Measurements from ENCODE around the gene MPDU1.

Gene MPDU1

DNA sequence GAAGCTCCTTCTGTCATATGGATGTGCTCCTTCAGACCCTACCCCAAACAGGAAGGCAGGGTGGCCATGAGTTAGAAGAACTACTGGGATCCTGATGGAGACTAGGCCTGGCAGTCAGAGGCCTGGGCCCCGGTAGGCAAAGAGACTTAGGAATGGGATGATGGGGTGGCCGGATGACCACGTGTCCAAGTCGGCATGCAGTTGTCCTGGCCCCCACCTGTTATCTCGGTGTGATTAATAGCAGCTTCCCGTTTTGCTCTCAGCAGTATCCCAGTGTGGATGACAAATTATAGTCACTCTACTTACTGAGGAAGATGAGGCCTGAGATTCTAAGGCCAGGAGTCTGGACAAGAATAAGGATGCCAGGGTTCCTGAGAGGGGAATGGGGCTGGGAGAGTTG lies 33.3 kb upstream of the MPDU1 start:
- TF ChIP-seq EZH2 (IDR thresholded peaks at IDR 0.05) (no peak), FOXP2 (optimal IDR thresholded peaks at IDR 0.05; ENCODE audit: control extremely low read depth, extremely low read length, insufficient read depth) (no peak), POLR2AphosphoS5 (IDR thresholded peaks at IDR 0.05; ENCODE audit: borderline replicate concordance, low read depth, low read length) (no peak)

DNA sequence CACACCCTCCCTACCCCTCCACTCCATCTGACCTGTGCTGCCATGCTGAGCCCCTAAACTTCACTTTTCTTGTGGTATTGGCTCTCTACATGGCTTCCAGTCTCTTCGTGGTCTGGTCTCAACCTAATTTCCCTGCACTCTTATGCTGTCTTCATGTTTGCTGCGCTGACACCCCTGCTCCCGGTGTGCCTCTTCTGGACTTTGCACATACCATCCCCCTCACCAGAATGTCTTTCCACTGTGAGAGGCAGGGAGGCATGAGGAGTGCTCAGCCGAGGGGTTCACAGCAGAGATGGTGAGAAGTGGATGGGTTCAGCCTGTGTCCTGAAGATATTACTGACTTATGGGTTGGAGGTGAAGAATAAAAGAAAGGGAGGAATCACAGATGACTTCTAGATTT lies 32.3 kb upstream of the MPDU1 start:
- Histone ChIP-seq H3K36me3 (ENCODE audit: insufficient read depth, low read length) (no peaks in the 10 kb centered on the region), H3K27ac (no peak overlapping the region), H3K9ac (ENCODE audit: insufficient read length) (no peak overlapping the region), H3K4me3 (no peak overlapping the region), H3K9me3 (ENCODE audit: low read depth, low read length) (no peaks in the 10 kb centered on the region)
- TF ChIP-seq FOXP2 (optimal IDR thresholded peaks at IDR 0.05; ENCODE audit: control extremely low read depth, extremely low read length, insufficient read depth) = no peak
- no peak for TF ChIP-seq EZH2 (IDR thresholded peaks at IDR 0.05)
- no peak for TF ChIP-seq POLR2AphosphoS5 (IDR thresholded peaks at IDR 0.05; ENCODE audit: borderline replicate concordance, low read depth, low read length)
- DNase-seq (ENCODE audit: low read depth, low spot score) = no peak

More for the DNA sequence above, 33.3 kb upstream of the MPDU1 start:
- DNase-seq (ENCODE audit: low read depth, low spot score) = no peak
- Histone ChIP-seq H3K9me3 (ENCODE audit: low read depth, low read length) (no peaks in the 10 kb centered on the region), H3K9ac (ENCODE audit: insufficient read length) (no peak overlapping the region), H3K4me3 (no peak overlapping the region), H3K36me3 (ENCODE audit: insufficient read depth, low read length) (no peaks in the 10 kb centered on the region), H3K27ac (no peak overlapping the region)

DNA sequence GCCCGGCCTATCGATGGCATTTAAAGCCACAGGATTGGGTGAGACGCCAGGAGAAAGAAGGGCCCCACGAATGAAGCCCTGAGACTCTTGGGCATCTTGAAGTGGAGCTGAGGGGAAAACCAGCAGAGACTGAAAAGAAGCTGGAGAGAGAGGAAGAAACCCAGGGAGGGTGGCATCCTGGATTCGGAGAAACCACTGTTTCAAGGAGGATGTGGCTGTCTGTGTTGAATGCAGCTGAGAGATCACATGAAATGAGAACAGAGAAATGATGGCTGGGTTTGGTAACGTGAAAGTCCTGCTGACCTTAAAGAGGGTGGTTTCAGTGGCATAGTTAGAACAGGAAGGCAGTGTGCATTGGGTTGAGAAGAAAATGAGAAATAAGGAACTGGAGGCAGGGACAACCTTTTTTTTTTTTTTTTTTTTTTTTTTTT lies 31.0 kb upstream of the MPDU1 start:
- H3K9me3 ChIP-seq (ENCODE audit: low read depth, low read length) = no peaks in the 10 kb centered on the region
- DNase-seq (ENCODE audit: low read depth, low spot score) = no peak
- no peak overlapping the region for H3K9ac ChIP-seq (ENCODE audit: insufficient read length)
- H3K27ac ChIP-seq = no peak overlapping the region
- no peak overlapping the region for H3K4me3 ChIP-seq
- H3K36me3 ChIP-seq (ENCODE audit: insufficient read depth, low read length) = no peaks in the 10 kb centered on the region
- TF ChIP-seq EZH2 (IDR thresholded peaks at IDR 0.05) = no peak
- no peak for TF ChIP-seq FOXP2 (optimal IDR thresholded peaks at IDR 0.05; ENCODE audit: control extremely low read depth, extremely low read length, insufficient read depth)
- TF ChIP-seq POLR2AphosphoS5 (IDR thresholded peaks at IDR 0.05; ENCODE audit: borderline replicate concordance, low read depth, low read length) = no peak

DNA sequence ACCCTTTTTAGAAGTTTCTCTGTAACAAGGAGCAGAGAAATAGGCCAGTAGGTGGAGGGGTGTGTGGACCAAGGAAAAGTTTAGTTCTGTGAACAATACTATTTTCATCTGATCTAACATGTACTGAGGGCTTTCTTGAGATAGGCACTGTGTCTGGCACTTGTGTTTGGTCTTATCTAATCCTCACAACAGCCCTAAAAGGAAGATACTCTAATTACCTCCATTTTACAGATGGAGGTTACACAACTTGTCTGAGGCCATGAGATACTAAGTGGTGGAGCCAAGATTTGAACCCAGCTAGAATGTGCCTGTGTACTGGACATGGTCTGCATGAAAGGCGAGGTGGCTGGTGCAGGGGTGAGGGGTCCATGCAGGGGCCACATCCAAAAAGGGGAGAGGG lies 30.3 kb upstream of the MPDU1 start:
- no peaks in the 10 kb centered on the region for H3K9me3 ChIP-seq (ENCODE audit: low read depth, low read length)
- DNase-seq (ENCODE audit: low read depth, low spot score) = no peak
- H3K9ac ChIP-seq (ENCODE audit: insufficient read length) = no peak overlapping the region
- H3K27ac ChIP-seq = no peak overlapping the region
- H3K4me3 ChIP-seq = no peak overlapping the region
- no peaks in the 10 kb centered on the region for H3K36me3 ChIP-seq (ENCODE audit: insufficient read depth, low read length)
- no peak for TF ChIP-seq FOXP2 (optimal IDR thresholded peaks at IDR 0.05; ENCODE audit: control extremely low read depth, extremely low read length, insufficient read depth)
- no peak for TF ChIP-seq POLR2AphosphoS5 (IDR thresholded peaks at IDR 0.05; ENCODE audit: borderline replicate concordance, low read depth, low read length)
- TF ChIP-seq EZH2 (IDR thresholded peaks at IDR 0.05) = no peak

DNA sequence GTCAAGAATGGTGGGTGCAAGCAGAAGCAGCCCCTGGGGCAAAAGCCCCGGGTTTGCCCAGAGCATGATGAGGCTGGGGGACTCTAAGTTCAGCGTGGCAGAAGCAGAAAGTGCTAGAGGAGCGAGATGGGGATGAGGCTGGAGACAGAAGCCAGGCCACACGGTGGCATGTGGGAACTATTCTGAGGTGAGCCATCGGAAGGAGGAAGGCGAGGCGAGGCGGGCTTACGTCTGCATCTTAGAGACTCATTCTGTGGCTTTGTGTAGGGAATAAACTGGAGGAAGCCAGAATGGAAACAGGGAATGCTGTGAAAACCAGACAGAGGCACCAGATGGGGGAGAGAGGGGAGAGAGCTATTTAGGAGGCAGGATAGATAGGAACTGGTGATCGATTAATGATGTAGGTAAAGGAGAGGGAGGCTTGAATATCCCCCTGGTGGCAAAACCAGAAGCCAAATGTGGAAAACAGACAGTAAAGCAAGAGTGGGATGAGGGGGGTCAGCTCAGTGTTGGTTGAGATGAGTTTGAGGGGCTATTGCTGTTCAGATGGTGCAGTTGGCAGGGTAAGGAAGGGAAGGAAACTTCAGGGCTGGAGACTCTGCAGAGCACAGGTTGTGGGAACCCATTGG lies 28.2 kb upstream of the MPDU1 start:
- no peak overlapping the region for H3K4me3 ChIP-seq
- H3K9me3 ChIP-seq (ENCODE audit: low read depth, low read length) = no peaks in the 10 kb centered on the region
- H3K9ac ChIP-seq (ENCODE audit: insufficient read length) = no peak overlapping the region
- no peaks in the 10 kb centered on the region for H3K36me3 ChIP-seq (ENCODE audit: insufficient read depth, low read length)
- DNase-seq (ENCODE audit: low read depth, low spot score) = no peak
- H3K27ac ChIP-seq = no peak overlapping the region
- TF ChIP-seq FOXP2 (optimal IDR thresholded peaks at IDR 0.05; ENCODE audit: control extremely low read depth, extremely low read length, insufficient read depth) = no peak
- TF ChIP-seq EZH2 (IDR thresholded peaks at IDR 0.05) = no peak
- TF ChIP-seq POLR2AphosphoS5 (IDR thresholded peaks at IDR 0.05; ENCODE audit: borderline replicate concordance, low read depth, low read length) = no peak

DNA sequence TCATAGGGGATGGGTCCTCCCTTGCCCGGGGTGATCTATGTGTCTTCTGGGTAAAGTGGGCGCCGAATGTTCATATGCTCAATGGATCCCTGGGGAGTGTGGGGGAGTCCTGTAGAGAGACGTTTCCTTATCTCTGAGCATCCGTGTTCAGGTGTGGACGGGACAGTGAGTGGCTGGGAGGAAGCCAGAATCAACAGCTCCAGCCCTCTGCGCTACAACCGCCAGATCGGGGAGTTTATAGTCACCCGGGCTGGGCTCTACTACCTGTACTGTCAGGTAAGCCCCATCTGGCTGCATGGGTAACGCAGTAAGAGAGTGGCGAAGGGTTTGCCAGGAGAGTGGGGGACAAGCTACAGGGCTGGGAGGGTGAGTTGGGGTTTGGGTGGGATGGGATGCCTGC lies 27.0 kb upstream of the MPDU1 start:
- TF ChIP-seq POLR2AphosphoS5 (IDR thresholded peaks at IDR 0.05; ENCODE audit: borderline replicate concordance, low read depth, low read length) = no peak
- TF ChIP-seq EZH2 (IDR thresholded peaks at IDR 0.05) = no peak
- TF ChIP-seq FOXP2 (optimal IDR thresholded peaks at IDR 0.05; ENCODE audit: control extremely low read depth, extremely low read length, insufficient read depth) = no peak
- Histone ChIP-seq H3K9me3 (ENCODE audit: low read depth, low read length) (no peaks in the 10 kb centered on the region), H3K4me3 (no peak overlapping the region), H3K9ac (ENCODE audit: insufficient read length) (no peak overlapping the region), H3K27ac (no peak overlapping the region), H3K36me3 (ENCODE audit: insufficient read depth, low read length) (no peaks in the 10 kb centered on the region)
- no peak for DNase-seq (ENCODE audit: low read depth, low spot score)

DNA sequence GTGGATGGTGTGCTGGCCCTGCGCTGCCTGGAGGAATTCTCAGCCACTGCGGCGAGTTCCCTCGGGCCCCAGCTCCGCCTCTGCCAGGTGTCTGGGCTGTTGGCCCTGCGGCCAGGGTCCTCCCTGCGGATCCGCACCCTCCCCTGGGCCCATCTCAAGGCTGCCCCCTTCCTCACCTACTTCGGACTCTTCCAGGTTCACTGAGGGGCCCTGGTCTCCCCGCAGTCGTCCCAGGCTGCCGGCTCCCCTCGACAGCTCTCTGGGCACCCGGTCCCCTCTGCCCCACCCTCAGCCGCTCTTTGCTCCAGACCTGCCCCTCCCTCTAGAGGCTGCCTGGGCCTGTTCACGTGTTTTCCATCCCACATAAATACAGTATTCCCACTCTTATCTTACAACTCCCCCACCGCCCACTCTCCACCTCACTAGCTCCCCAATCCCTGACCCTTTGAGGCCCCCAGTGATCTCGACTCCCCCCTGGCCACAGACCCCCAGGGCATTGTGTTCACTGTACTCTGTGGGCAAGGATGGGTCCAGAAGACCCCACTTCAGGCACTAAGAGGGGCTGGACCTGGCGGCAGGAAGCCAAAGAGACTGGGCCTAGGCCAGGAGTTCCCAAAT lies 26.4 kb upstream of the MPDU1 start:
- H3K36me3 ChIP-seq (ENCODE audit: insufficient read depth, low read length) = no peaks in the 10 kb centered on the region
- no peak for DNase-seq (ENCODE audit: low read depth, low spot score)
- H3K9me3 ChIP-seq (ENCODE audit: low read depth, low read length) = no peaks in the 10 kb centered on the region
- H3K4me3 ChIP-seq = no peak overlapping the region
- TF ChIP-seq POLR2AphosphoS5 (IDR thresholded peaks at IDR 0.05; ENCODE audit: borderline replicate concordance, low read depth, low read length) (no peak), EZH2 (IDR thresholded peaks at IDR 0.05) (no peak), FOXP2 (optimal IDR thresholded peaks at IDR 0.05; ENCODE audit: control extremely low read depth, extremely low read length, insufficient read depth) (no peak)
- peak overlapping the region; percentile 41 for H3K9ac ChIP-seq (ENCODE audit: insufficient read length)
- H3K27ac ChIP-seq = no peak overlapping the region; the same call in 1 of the 2 replicates

DNA sequence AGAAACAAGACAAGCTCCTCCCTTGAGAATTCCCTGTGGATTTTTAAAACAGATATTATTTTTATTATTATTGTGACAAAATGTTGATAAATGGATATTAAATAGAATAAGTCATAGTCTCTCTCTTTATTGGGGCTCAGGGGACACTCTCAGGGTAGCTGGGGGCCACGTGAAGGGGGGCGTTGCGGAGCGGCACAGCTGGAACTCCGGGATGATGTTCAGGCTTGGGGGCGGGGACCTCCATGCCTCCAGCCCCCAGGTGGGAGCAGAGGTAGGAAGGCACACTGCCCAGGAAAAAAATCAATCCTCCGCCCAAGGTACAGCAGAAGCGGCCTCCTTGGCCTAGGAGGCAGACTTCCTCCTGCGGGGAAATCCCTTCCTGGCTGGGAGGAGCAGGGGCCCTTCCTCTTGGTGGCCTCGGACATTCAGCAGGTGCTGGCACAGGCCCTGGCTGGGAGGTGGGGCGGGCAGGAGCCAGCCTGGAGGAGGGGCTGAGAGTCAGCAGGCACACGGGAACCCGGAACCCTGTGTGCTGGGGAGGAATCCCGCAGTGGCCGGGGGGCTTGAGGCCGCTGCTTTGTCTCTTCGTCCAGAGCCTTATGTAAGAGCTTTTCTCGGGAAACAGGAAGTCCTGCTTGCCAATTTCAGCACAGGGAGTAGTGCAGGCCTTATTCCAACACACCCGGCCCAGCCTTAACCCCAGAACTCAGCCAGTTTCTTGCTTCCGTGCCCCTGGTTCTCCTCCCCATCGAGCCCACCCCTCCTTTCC lies 25.7 kb upstream of the MPDU1 start:
- Histone ChIP-seq H3K9ac (ENCODE audit: insufficient read length) (peak overlapping the region; percentile 66), H3K27ac (peak overlapping the region; percentile 60), H3K9me3 (ENCODE audit: low read depth, low read length) (no peaks in the 10 kb centered on the region), H3K36me3 (ENCODE audit: insufficient read depth, low read length) (no peaks in the 10 kb centered on the region), H3K4me3 (0 out of 2 replicates have a peak overlapping the region, but pooled peaks have one; percentile 15)
- TF ChIP-seq POLR2AphosphoS5 (IDR thresholded peaks at IDR 0.05; ENCODE audit: borderline replicate concordance, low read depth, low read length) = no peak
- no peak for TF ChIP-seq FOXP2 (optimal IDR thresholded peaks at IDR 0.05; ENCODE audit: control extremely low read depth, extremely low read length, insufficient read depth)
- no peak for TF ChIP-seq EZH2 (IDR thresholded peaks at IDR 0.05)
- no peak for DNase-seq (ENCODE audit: low read depth, low spot score)
